Neural progenitor cell (in vitro differentiated cells): ENCODE results near the gene RIMS1.

Experiments used
- EZH2phosphoT487 ChIP-seq: fragments of 200-600 bp; sonication (generic); IDR thresholded peaks from 2 replicates; pipeline ENCODE4 v1.6.1; 2017; ENCODE audit warnings: antibody characterized with exemption
- TF ChIP-seq, protein P1 (sequence below): fragments of 200-600 bp; sonication (generic); IDR thresholded peaks from 2 replicates; pipeline ENCODE4 v1.5.1; 2017; ENCODE audit warnings: antibody characterized with exemption, mild to moderate bottlenecking

DNA sequence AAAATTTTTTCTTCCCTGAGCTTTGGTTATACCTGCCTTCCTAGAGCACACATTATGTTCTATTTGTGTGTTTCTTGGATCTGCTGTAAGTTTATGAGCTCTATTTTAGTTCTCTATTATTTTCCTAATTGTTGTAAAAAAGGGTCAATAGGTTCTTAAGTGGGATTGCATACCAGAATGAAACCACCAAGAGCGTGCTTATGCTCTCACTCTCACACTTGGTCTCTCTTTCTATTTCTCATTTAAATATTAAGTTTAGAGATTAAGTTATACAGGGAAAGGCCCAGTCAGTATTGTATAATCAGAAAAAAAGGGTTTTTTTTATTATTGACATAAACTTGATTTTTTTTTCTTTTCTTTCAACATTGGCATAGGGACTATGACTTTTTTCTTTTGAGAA lies 96.8 kb downstream of the RIMS1 start:
- TF ChIP-seq, protein P1, sequence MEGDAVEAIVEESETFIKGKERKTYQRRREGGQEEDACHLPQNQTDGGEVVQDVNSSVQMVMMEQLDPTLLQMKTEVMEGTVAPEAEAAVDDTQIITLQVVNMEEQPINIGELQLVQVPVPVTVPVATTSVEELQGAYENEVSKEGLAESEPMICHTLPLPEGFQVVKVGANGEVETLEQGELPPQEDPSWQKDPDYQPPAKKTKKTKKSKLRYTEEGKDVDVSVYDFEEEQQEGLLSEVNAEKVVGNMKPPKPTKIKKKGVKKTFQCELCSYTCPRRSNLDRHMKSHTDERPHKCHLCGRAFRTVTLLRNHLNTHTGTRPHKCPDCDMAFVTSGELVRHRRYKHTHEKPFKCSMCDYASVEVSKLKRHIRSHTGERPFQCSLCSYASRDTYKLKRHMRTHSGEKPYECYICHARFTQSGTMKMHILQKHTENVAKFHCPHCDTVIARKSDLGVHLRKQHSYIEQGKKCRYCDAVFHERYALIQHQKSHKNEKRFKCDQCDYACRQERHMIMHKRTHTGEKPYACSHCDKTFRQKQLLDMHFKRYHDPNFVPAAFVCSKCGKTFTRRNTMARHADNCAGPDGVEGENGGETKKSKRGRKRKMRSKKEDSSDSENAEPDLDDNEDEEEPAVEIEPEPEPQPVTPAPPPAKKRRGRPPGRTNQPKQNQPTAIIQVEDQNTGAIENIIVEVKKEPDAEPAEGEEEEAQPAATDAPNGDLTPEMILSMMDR, result no peak
- no peak for TF ChIP-seq EZH2phosphoT487
